HepG2 (cell line): ENCODE data around the gene TEAD1. TPM values are rescaled to one million over a fixed set of nuclear protein-coding genes. Genes with fewer than 3 reads are reported as not detected.

ENCODE experiments used
- BCL6 ChIP-seq: IDR thresholded peaks from 2 replicates; pipeline ENCODE4 v1.6.1; 2016; ENCODE audit warnings: missing genetic modification reagents, missing compliant biosample characterization
- CEBPB ChIP-seq: IDR thresholded peaks from 2 replicates; pipeline ENCODE4 v1.6.1; 2011; ENCODE audit warnings: low read depth, low read length, improper control_type of control experiment, borderline replicate concordance
- E2F2 ChIP-seq: sonication (generic); formaldehyde crosslinking; IDR thresholded peaks from 2 replicates; pipeline ENCODE4 v1.4.0; 2020; ENCODE audit warnings: missing genetic modification reagents, borderline replicate concordance
- GATA4 ChIP-seq: sonication (generic); IDR thresholded peaks from 2 replicates; pipeline ENCODE4 v1.6.1; 2016; ENCODE audit warnings: antibody characterized with exemption, low read depth, borderline replicate concordance
- MAZ ChIP-seq, 2 experiments: sonication (generic) in 1 of 2; formaldehyde crosslinking in 1 of 2; IDR thresholded peaks; 2 replicates each; pipeline versions ENCODE4 v1.5.0 to v1.6.1; 2012 to 2020; ENCODE audit warnings: low read depth in 2 of 2, mild to moderate bottlenecking in 2 of 2, borderline replicate concordance in 1 of 2, improper control_type of control experiment in 1 of 2, low read length in 1 of 2, missing genetic modification reagents in 1 of 2, moderate library complexity in 1 of 2
- MED8 ChIP-seq: sonication (generic); formaldehyde crosslinking; IDR thresholded peaks from 2 replicates; pipeline ENCODE4 v1.8.1; 2023; ENCODE audit warnings: mild to moderate bottlenecking, missing genetic modification reagents; ENCODE audit not compliant: insufficient replicate concordance
- NR0B2 ChIP-seq: sonication (generic); formaldehyde crosslinking; IDR thresholded peaks from 2 replicates; pipeline ENCODE4 v1.4.0; 2020; ENCODE audit warnings: mild to moderate bottlenecking, missing genetic modification reagents
- POLR2AphosphoS2 ChIP-seq: IDR thresholded peaks from 2 replicates; pipeline ENCODE4 v1.6.1; 2011; ENCODE audit warnings: low read depth, low read length, improper control_type of control experiment
- ZC3H4 ChIP-seq: sonication (generic); formaldehyde crosslinking; IDR thresholded peaks from 2 replicates; pipeline ENCODE4 v1.4.0; 2020; ENCODE audit warnings: missing genetic modification reagents, borderline replicate concordance
- ZNF12 ChIP-seq: sonication (generic); formaldehyde crosslinking; IDR thresholded peaks from 2 replicates; pipeline ENCODE4 v1.5.0; 2020; ENCODE audit warnings: missing genetic modification reagents
- ZNF333 ChIP-seq: sonication (generic); formaldehyde crosslinking; IDR thresholded peaks from 2 replicates; pipeline ENCODE4 v1.4.0; 2020; ENCODE audit warnings: mild to moderate bottlenecking, missing genetic modification reagents, borderline replicate concordance
- ZNF576 ChIP-seq: sonication (generic); formaldehyde crosslinking; IDR thresholded peaks from 2 replicates; pipeline ENCODE4 v1.4.0; 2020; ENCODE audit warnings: mild to moderate bottlenecking, missing genetic modification reagents
- ZNF761 ChIP-seq: sonication (generic); formaldehyde crosslinking; conservative IDR thresholded peaks from 2 replicates; pipeline ENCODE4 v1.4.0; 2020; ENCODE audit warnings: mild to moderate bottlenecking, missing genetic modification reagents
- ZNF800 ChIP-seq: sonication (generic); formaldehyde crosslinking; IDR thresholded peaks from 2 replicates; pipeline ENCODE4 v1.4.0; 2020; ENCODE audit warnings: missing genetic modification reagents
- polyA plus RNA-seq, 8 experiments: library from polyadenylated mRNA; depleted of rRNA in 3 of 8; stranded (reverse) in 7 of 8; unstranded in 1 of 8; fragments of >200 nt; fragmentation: Illumina TruSeq in 4 of 8; extraction: Trizol in 4 of 8; gene quantifications; 2 replicates each; pipeline versions ENCODE4 v1.2.1 to v1.2.3, GENCODE V29; 2011 to 2016; ENCODE audit warnings: low read depth in 4 of 8, missing spikeins in 1 of 8, mixed read lengths in 1 of 8; ENCODE audit not compliant: insufficient read depth in 1 of 8
- total RNA-seq, 5 experiments: library from RNA; depleted of rRNA; stranded (reverse); fragments of >200 nt; fragmentation: Illumina TruSeq; extraction: Trizol; gene quantifications; 2 replicates each; pipeline ENCODE4 v1.2.3, GENCODE V29; 2016; ENCODE audit warnings: low read depth in 1 of 5

TEAD1 gene
- total and polyA plus RNA-seq, 2 of the 13 experiments (the other 11 are each of a cell fraction or from before 2014, with no cell fraction given), result 20.1 to 30.5 TPM

- TF ChIP-seq ZNF333 (CRISPR knock-in tag) (no peak), GATA4 (no peak), ZNF576 (CRISPR knock-in tag) (no peak), ZNF800 (CRISPR knock-in tag) (no peak), ZNF761 (CRISPR knock-in tag) (no peak), BCL6 (CRISPR knock-in tag) (no peak), POLR2AphosphoS2 (no peak), MED8 (no peak), NR0B2 (CRISPR knock-in tag) (no peak), E2F2 (no peak), ZNF12 (CRISPR knock-in tag) (no peak), ZC3H4 (no peak), MAZ (IDR thresholded peaks at IDR 0.05; ENCODE audit: borderline replicate concordance, low read depth, low read length) (no peak), MAZ (CRISPR knock-in tag; IDR thresholded peaks at IDR 0.05; ENCODE audit: low read depth) (no peak), CEBPB (no peak)
Observed at GRCh38 chr11:12687740-12688139, 13.5 kb downstream of the TEAD1 start (continued).
